ENCODE measurements around the gene VGF. TPM values are rescaled to one million over a fixed set of nuclear protein-coding genes. Genes with fewer than 3 reads are reported as not detected.
A peak's percentile ranks its signal among the peaks of the same experiment; 100 is the strongest.

Gene VGF
- total and polyA plus RNA-seq, 2 experiments from 2014 or later, result 3.0 to 4.4 TPM

GRCh38 chr7:101165958-101166647, 734 bp upstream of the VGF start:
- Histone ChIP-seq H3K36me3 (ENCODE audit: insufficient read depth) (no peaks in the 10 kb centered on the region), H3K4me1 (ENCODE audit: insufficient read depth) (peaks cover 67% of the 10 kb centered on the region), H3K9me2 (ENCODE audit: insufficient read depth) (no peaks in the 10 kb centered on the region), H3K27ac (ENCODE audit: low read depth) (no peak overlapping the region), H3K27me3 (ENCODE audit: insufficient read depth) (peaks cover 89% of the 10 kb centered on the region), H3K79me2 (replicated peaks; ENCODE audit: insufficient read depth) (no peaks in the 10 kb centered on the region), H4K20me1 (replicated peaks; ENCODE audit: insufficient read depth) (peaks cover 10% of the 10 kb centered on the region; the same call in 1 of the 2 replicates), H3F3A (replicated peaks; ENCODE audit: low read depth) (peaks cover 25% of the 10 kb centered on the region), H3K4me3 (peak overlapping the region; percentile 76), H3K4me2 (peak overlapping the region; percentile 98), H2AFZ (no peak overlapping the region; the same call in 1 of the 2 replicates)
- ATAC-seq (no peak), DNase-seq (ENCODE audit: low spot score) (peak; percentile 75)
- H3K4me3 Mint-ChIP-seq, result peak overlapping the region; percentile 78
- H3K36me3 Mint-ChIP-seq (ENCODE audit: low read depth), result no peaks in the 10 kb centered on the region; the same call in 2 of the 3 replicates
- peaks cover 78% of the 10 kb centered on the region for H3K27me3 Mint-ChIP-seq (ENCODE audit: insufficient read depth, low read depth, poor library complexity)
- no peak overlapping the region for H3K27ac Mint-ChIP-seq
- H3K4me1 Mint-ChIP-seq, result peaks cover 59% of the 10 kb centered on the region
- no peaks in the 10 kb centered on the region; the same call in 1 of the 3 replicates for H3K9me3 Mint-ChIP-seq
- no peak for TF ChIP-seq POLR2AphosphoS5 (IDR thresholded peaks at IDR 0.05; ENCODE audit: low read depth)
- no peak for TF ChIP-seq STAT1 (IDR thresholded peaks at IDR 0.05; ENCODE audit: unreplicated experiment)
- TF ChIP-seq ZNF114 (CRISPR knock-in tag; IDR thresholded peaks at IDR 0.05), result no peak
- TF ChIP-seq REST (IDR thresholded peaks at IDR 0.05; ENCODE audit: unreplicated experiment), result peak; percentile 41
- TF ChIP-seq CREB1 (CRISPR knock-in tag; IDR thresholded peaks at IDR 0.05; ENCODE audit: low read depth), result peak; percentile 27; the same call in 1 of the 2 replicates
- no peak for TF ChIP-seq ZNF462 (CRISPR knock-in tag; IDR thresholded peaks at IDR 0.05)
- TF ChIP-seq JUNB (IDR thresholded peaks at IDR 0.05; ENCODE audit: unreplicated experiment), result no peak
- TF ChIP-seq ZNF331 (CRISPR knock-in tag; IDR thresholded peaks at IDR 0.05; ENCODE audit: low read depth), result no peak
- no peak for TF ChIP-seq NANOG (IDR thresholded peaks at IDR 0.05; ENCODE audit: borderline replicate concordance)
- peak; percentile 34 for TF ChIP-seq EZH2phosphoT487 (IDR thresholded peaks at IDR 0.05; ENCODE audit: unreplicated experiment)
- TF ChIP-seq CTCF (conservative IDR thresholded peaks at IDR 0.05; ENCODE audit: low read depth in 2 of 2), result no peak
- TF ChIP-seq ETS1 (IDR thresholded peaks at IDR 0.05), result no peak
- TF ChIP-seq EZH2 (IDR thresholded peaks at IDR 0.05; ENCODE audit: low read depth, unreplicated experiment), result no peak
